Suprapubic skin (tissue), 4 donors: Measurements from ENCODE around the gene TIGD4.

ENCODE experiments used
- EP300 ChIP-seq: sonication (generic); formaldehyde crosslinking; IDR thresholded peaks from one replicate; pipeline ENCODE4 v1.6.1; 2017; ENCODE audit warnings: antibody characterized with exemption
- POLR2A ChIP-seq, 2 donors: fragments of 450-650 bp; IDR thresholded peaks; one replicate each; pipeline ENCODE4 v1.6.1; 2017; ENCODE audit warnings: antibody characterized with exemption in 2 of 2, mild to moderate bottlenecking in 2 of 2, moderate library complexity in 2 of 2
- POLR2AphosphoS5 ChIP-seq, 3 donors: sonication (generic); formaldehyde crosslinking; IDR thresholded peaks; one replicate each; pipeline ENCODE4 v1.6.1; 2017; ENCODE audit warnings: antibody characterized with exemption in 3 of 3
- TF ChIP-seq, protein P1 (sequence below), 2 donors: fragments of 200-600 bp in 1 of 2; fragments of 450-650 bp in 1 of 2; sonication (generic) in 1 of 2; IDR thresholded peaks; one replicate each; pipeline ENCODE4 v1.5.1; 2016 to 2019; ENCODE audit warnings: antibody characterized with exemption in 2 of 2, mild to moderate bottlenecking in 1 of 2, moderate library complexity in 1 of 2

DNA sequence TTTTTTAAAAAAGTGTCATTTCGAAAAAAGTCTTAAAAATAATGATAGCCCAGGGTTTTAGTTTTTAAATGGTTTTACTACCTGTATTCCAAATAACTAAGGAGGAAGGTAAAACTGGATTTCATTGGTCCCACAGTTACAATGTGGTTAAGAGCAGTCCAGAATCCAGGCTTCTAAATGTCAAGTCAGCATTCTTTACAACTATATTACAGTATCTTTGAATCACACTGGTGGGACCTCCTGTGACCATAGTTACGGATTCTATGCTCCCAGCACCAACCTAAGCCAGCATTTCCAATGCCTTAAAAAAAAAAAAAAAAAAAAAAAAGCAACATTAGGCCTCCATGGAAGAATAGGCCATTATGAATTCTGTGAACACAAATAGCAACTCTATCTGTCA is 6.2 kb downstream of the TIGD4 start:
- TF ChIP-seq, protein P1, sequence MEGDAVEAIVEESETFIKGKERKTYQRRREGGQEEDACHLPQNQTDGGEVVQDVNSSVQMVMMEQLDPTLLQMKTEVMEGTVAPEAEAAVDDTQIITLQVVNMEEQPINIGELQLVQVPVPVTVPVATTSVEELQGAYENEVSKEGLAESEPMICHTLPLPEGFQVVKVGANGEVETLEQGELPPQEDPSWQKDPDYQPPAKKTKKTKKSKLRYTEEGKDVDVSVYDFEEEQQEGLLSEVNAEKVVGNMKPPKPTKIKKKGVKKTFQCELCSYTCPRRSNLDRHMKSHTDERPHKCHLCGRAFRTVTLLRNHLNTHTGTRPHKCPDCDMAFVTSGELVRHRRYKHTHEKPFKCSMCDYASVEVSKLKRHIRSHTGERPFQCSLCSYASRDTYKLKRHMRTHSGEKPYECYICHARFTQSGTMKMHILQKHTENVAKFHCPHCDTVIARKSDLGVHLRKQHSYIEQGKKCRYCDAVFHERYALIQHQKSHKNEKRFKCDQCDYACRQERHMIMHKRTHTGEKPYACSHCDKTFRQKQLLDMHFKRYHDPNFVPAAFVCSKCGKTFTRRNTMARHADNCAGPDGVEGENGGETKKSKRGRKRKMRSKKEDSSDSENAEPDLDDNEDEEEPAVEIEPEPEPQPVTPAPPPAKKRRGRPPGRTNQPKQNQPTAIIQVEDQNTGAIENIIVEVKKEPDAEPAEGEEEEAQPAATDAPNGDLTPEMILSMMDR (IDR thresholded peaks at IDR 0.05): no peak
- TF ChIP-seq POLR2A (IDR thresholded peaks at IDR 0.05): no peak
- TF ChIP-seq POLR2AphosphoS5 (IDR thresholded peaks at IDR 0.05): no peak
- TF ChIP-seq EP300: no peak
